A549 (cell line): ENCODE results near the gene TTC28. TPM values are rescaled to one million over a fixed set of nuclear protein-coding genes. Genes with fewer than 3 reads are reported as not detected.

Experiments used
- ATAC-seq, 2 experiments: fragments of 200-7000 bp in 1 of 2; fragments of >200 bp in 1 of 2; cut with Nextera tagmentation in 1 of 2; cut with Tn5 transposase in 1 of 2; 3 replicates each; pipeline versions ENCODE4 v1.8.0 to v1.9.1; 2018 to 2020; ENCODE audit warnings: mild to moderate bottlenecking in 1 of 2, moderate library complexity in 1 of 2
- CTCF ChIA-PET: fragments of 300-600 bp; sonication (Branson Sonifier 250); formaldehyde crosslinking; extraction: SDS; loops from one replicate; lab custom pipeline; 2021; ENCODE audit warnings: antibody characterized with exemption, inconsistent platforms; lab: Yijun Ruan, JAX
- POLR2A ChIA-PET: fragments of 350-600 bp; formaldehyde crosslinking; extraction: SDS; loops from one replicate; lab custom pipeline; 2021; ENCODE audit warnings: antibody characterized with exemption, inconsistent platforms; lab: Yijun Ruan, JAX
- DNase-seq, 2 experiments: peaks; one replicate each; pipeline versions ENCODE4 v3.0.0 to v3.0.0-alpha.2; 2011 to 2016; ENCODE audit warnings: low read depth in 1 of 2, low spot score in 1 of 2
- FAIRE-seq: peaks from 2 replicates; lab custom pipeline; 2011; peaks lifted over from hg19 to GRCh38; lab: Jason Lieb, UNC
- H3K27ac ChIP-seq, 2 experiments: fragments of >200 bp; sonication (Bioruptor Twin); formaldehyde crosslinking; 3 replicates each; pipeline ENCODE4 v1.5.1; 2016 to 2017
- H3K4me1 ChIP-seq: fragments of >200 bp; sonication (Bioruptor Twin); formaldehyde crosslinking; 3 replicates; pipeline ENCODE4 v1.6.1; 2016
- H3K4me2 ChIP-seq: fragments of >200 bp; sonication (Bioruptor Twin); formaldehyde crosslinking; 3 replicates; pipeline ENCODE4 v1.6.1; 2016
- H3K4me3 ChIP-seq: fragments of >200 bp; sonication (Bioruptor Twin); formaldehyde crosslinking; 3 replicates; pipeline ENCODE4 v1.5.1; 2016
- H3K9me3 ChIP-seq: fragments of >200 bp; sonication (Bioruptor Twin); formaldehyde crosslinking; 3 replicates; pipeline ENCODE4 v1.6.1; 2016
- CEBPB ChIP-seq, 2 experiments: fragments of >200 bp in 1 of 2; sonication (Bioruptor Twin) in 1 of 2; formaldehyde crosslinking in 1 of 2; IDR thresholded peaks; 2 replicates each; pipeline ENCODE4 v1.6.1; 2012 to 2016
- CHD2 ChIP-seq: fragments of 150-350 bp; IDR thresholded peaks from 2 replicates; pipeline ENCODE4 v1.6.1; 2014; ENCODE audit warnings: low read length; ENCODE audit not compliant: partially characterized antibody
- EHF ChIP-seq: fragments of 250-450 bp; sonication (Bioruptor Pico); IDR thresholded peaks from 2 replicates; pipeline ENCODE4 v1.5.0; 2020; ENCODE audit warnings: mild to moderate bottlenecking
- EP300 ChIP-seq, 2 experiments: fragments of >200 bp; sonication (Bioruptor Twin); formaldehyde crosslinking; IDR thresholded peaks; 2 replicates in 1 of 2; 3 replicates in 1 of 2; pipeline ENCODE4 v1.6.1; 2016 to 2017
- ESRRA ChIP-seq: fragments of 150-350 bp; IDR thresholded peaks from 2 replicates; pipeline ENCODE4 v1.6.1; 2014; ENCODE audit warnings: mild to moderate bottlenecking, low read length, borderline replicate concordance
- FOSB ChIP-seq: fragments of 250-450 bp; sonication (Bioruptor Pico); IDR thresholded peaks from 2 replicates; pipeline ENCODE4 v1.5.0; 2020; ENCODE audit warnings: mild to moderate bottlenecking, moderate library complexity
- HOXB13 ChIP-seq: fragments of 250-450 bp; sonication (Bioruptor Pico); IDR thresholded peaks from 2 replicates; pipeline ENCODE4 v1.5.0; 2020; ENCODE audit warnings: low read depth, mild to moderate bottlenecking, moderate library complexity
- JUN ChIP-seq, 2 experiments: fragments of >200 bp; sonication (Bioruptor Twin); formaldehyde crosslinking; IDR thresholded peaks; 2 replicates in 1 of 2; 3 replicates in 1 of 2; pipeline ENCODE4 v1.6.1; 2016 to 2017
- JUNB ChIP-seq: fragments of >200 bp; sonication (Bioruptor Twin); formaldehyde crosslinking; IDR thresholded peaks from 2 replicates; pipeline ENCODE4 v1.6.1; 2016
- KDM1A ChIP-seq: fragments of 200-600 bp; sonication (generic); IDR thresholded peaks from 2 replicates; pipeline ENCODE4 v1.6.1; 2016; ENCODE audit warnings: low read depth, mild to moderate bottlenecking
- KDM5A ChIP-seq: fragments of 200-600 bp; sonication (generic); IDR thresholded peaks from 2 replicates; pipeline ENCODE4 v1.6.1; 2016; ENCODE audit warnings: antibody characterized with exemption, mild to moderate bottlenecking
- MAZ ChIP-seq: fragments of 150-350 bp; IDR thresholded peaks from 2 replicates; pipeline ENCODE4 v1.6.1; 2014; ENCODE audit warnings: antibody characterized with exemption, low read depth, low read length, borderline replicate concordance
- MYC ChIP-seq: IDR thresholded peaks from 2 replicates; pipeline ENCODE4 v1.6.1; 2012; ENCODE audit warnings: mild to moderate bottlenecking, inconsistent platforms, low read length, improper control_type of control experiment, borderline replicate concordance
- NR3C1 ChIP-seq: fragments of >200 bp; sonication (Bioruptor Twin); formaldehyde crosslinking; IDR thresholded peaks from 3 replicates; pipeline ENCODE4 v1.6.1; 2017
- POLR2AphosphoS2 ChIP-seq: conservative IDR thresholded peaks from 2 replicates; pipeline ENCODE4 v1.6.1; 2012; ENCODE audit warnings: low read length, improper control_type of control experiment, inconsistent platforms
- RCOR1 ChIP-seq: fragments of 150-350 bp; IDR thresholded peaks from 2 replicates; pipeline ENCODE4 v1.6.1; 2014; ENCODE audit warnings: antibody characterized with exemption, low read length, low read depth
- RFX5 ChIP-seq: fragments of 450-650 bp; IDR thresholded peaks from 2 replicates; pipeline ENCODE4 v1.7.1; 2014; ENCODE audit warnings: antibody characterized with exemption, mild to moderate bottlenecking, moderate library complexity
- RNF2 ChIP-seq: fragments of 200-600 bp; sonication (generic); IDR thresholded peaks from 2 replicates; pipeline ENCODE4 v1.6.1; 2016; ENCODE audit warnings: low read depth, mild to moderate bottlenecking, antibody characterized with exemption, moderate library complexity, borderline replicate concordance
- SMC3 ChIP-seq: fragments of >200 bp; sonication (Bioruptor Twin); formaldehyde crosslinking; IDR thresholded peaks from 3 replicates; pipeline ENCODE4 v1.6.1; 2018; ENCODE audit warnings: inconsistent platforms
- TFCP2L1 ChIP-seq: fragments of 250-450 bp; sonication (Bioruptor Pico); IDR thresholded peaks from 2 replicates; pipeline ENCODE4 v1.5.0; 2021; ENCODE audit warnings: mild to moderate bottlenecking
- TP53 ChIP-seq: fragments of 250-450 bp; sonication (Bioruptor Pico); IDR thresholded peaks from 2 replicates; pipeline ENCODE4 v1.5.0; 2021; ENCODE audit warnings: mild to moderate bottlenecking, moderate library complexity
- ZFP36 ChIP-seq: fragments of 450-650 bp; IDR thresholded peaks from 2 replicates; pipeline ENCODE4 v1.6.1; 2014; ENCODE audit warnings: borderline replicate concordance; ENCODE audit not compliant: partially characterized antibody
- WGBS: methylation state at CpG from one replicate; pipeline ENCODE4 v1.1.6; 2017; ENCODE audit errors: missing lambda C conversion rate; 5-methylcytosine and 5-hydroxymethylcytosine counted together
- polyA plus RNA-seq, 4 experiments: library from polyadenylated mRNA; depleted of rRNA in 3 of 4; stranded (reverse); fragments of >200 nt; fragmentation: RNase III in 1 of 4; extraction: RNeasy Plus Mini Kit Qiagen cat#74134 plus additional on column Dnase treatment in 1 of 4; gene quantifications; 2 replicates in 3 of 4; 3 replicates in 1 of 4; pipeline ENCODE4 v1.2.3, GENCODE V29; 2011 to 2017
- TF ChIP-seq, protein P1 (sequence below): IDR thresholded peaks from 2 replicates; pipeline ENCODE4 v1.6.1; 2012; ENCODE audit warnings: low read depth, borderline replicate concordance
- TF ChIP-seq, protein P2 (sequence below): fragments of 450-650 bp; IDR thresholded peaks from 2 replicates; pipeline ENCODE4 v1.6.1; 2014; ENCODE audit warnings: antibody characterized with exemption
- TF ChIP-seq, protein P3 (sequence below): fragments of 250-450 bp; sonication (Bioruptor Pico); IDR thresholded peaks from 2 replicates; pipeline ENCODE4 v1.5.0; 2020; ENCODE audit warnings: low read depth, mild to moderate bottlenecking, moderate library complexity
- TF ChIP-seq, protein P4 (sequence below): fragments of 150-350 bp; IDR thresholded peaks from 2 replicates; pipeline ENCODE4 v1.6.1; 2014; ENCODE audit warnings: low read depth, mild to moderate bottlenecking, low read length

TTC28 gene
- polyA plus RNA-seq, 2 of the 4 experiments (the other 2 are of a cell fraction): 2.6 to 3.8 TPM

DNA sequence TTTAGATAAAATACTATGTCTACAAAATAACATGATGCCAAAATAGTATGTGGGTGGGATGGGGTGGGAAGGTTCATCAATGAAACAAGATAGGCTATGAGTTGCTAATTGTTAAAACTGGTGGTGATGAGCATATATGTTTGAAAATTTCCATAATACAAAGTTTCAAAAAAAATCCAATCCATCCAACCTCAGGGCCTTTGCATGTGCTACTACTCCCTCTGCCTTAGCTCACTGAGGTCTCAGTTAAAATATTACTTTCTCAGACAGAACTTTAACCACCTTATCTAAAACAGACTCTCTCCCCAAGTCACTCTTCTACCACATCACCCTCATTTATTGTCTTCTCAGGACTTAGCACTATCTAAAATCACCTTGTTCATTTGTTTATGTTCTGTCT, 201.1 kb downstream of the TTC28 start:
- CTCF ChIA-PET: no interaction called here
- Histone ChIP-seq H3K9me3 (no peaks in the 10 kb centered on the region), H3K4me1 (no peaks in the 10 kb centered on the region)
- no peak for TF ChIP-seq RNF2
- TF ChIP-seq, protein P1, sequence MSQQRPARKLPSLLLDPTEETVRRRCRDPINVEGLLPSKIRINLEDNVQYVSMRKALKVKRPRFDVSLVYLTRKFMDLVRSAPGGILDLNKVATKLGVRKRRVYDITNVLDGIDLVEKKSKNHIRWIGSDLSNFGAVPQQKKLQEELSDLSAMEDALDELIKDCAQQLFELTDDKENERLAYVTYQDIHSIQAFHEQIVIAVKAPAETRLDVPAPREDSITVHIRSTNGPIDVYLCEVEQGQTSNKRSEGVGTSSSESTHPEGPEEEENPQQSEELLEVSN: no peak
- no peak for TF ChIP-seq EHF
- TF ChIP-seq KDM1A: no peak
- no peak for TF ChIP-seq MYC
- TF ChIP-seq RCOR1: no peak
- TF ChIP-seq CHD2: no peak
- TF ChIP-seq NR3C1: no peak
- TF ChIP-seq, protein P2, sequence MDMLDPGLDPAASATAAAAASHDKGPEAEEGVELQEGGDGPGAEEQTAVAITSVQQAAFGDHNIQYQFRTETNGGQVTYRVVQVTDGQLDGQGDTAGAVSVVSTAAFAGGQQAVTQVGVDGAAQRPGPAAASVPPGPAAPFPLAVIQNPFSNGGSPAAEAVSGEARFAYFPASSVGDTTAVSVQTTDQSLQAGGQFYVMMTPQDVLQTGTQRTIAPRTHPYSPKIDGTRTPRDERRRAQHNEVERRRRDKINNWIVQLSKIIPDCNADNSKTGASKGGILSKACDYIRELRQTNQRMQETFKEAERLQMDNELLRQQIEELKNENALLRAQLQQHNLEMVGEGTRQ: no peak
- TF ChIP-seq JUN (IDR thresholded peaks at IDR 0.05): no peak
- TF ChIP-seq TP53 (CRISPR knock-in tag): no peak
- no peak for TF ChIP-seq MAZ
- no peak for TF ChIP-seq JUNB
- no peak for TF ChIP-seq ESRRA
- TF ChIP-seq, all 56 proteins: peak for 0
- DNase-seq (no peak), ATAC-seq (no peak), FAIRE-seq (no peak)
- H3K4me3 ChIP-seq: no peak overlapping the region
- POLR2A ChIA-PET: no interaction called here
- H3K27ac ChIP-seq: no peak overlapping the region
- no peak overlapping the region for H3K4me2 ChIP-seq

DNA sequence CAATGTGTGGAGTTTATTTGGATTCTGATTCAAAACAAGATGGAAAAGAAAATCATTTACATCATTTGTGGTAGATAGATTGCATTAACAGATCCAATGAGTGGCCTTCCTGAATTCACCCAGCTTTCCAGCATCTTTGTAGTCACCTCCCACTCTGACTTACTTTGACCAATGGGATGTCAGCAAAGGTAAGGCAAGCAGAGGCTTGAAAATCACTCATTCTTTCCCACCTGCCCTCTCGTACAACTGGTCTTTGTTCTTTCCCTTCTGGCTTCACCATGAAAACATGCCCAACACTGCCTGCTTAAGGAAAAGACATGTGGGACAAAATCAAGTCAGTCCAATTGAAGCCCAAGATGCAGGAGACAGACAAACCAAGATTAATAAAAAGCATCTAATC, 202.1 kb downstream of the TTC28 start:
- ChIA-PET POLR2A (no interaction called here), CTCF (no interaction called here)
- no peak overlapping the region for H3K4me2 ChIP-seq
- H3K27ac ChIP-seq: no peak overlapping the region
- TF ChIP-seq RFX5 (no peak), FOSB (CRISPR knock-in tag) (no peak)
- no peak for DNase-seq
- no peaks in the 10 kb centered on the region for H3K9me3 ChIP-seq
- no peak for ATAC-seq
- no peaks in the 10 kb centered on the region for H3K4me1 ChIP-seq
- H3K4me3 ChIP-seq: no peak overlapping the region
- WGBS: 73% methylated on average over 1 of the region's 1 CpG
- no peak for FAIRE-seq

DNA sequence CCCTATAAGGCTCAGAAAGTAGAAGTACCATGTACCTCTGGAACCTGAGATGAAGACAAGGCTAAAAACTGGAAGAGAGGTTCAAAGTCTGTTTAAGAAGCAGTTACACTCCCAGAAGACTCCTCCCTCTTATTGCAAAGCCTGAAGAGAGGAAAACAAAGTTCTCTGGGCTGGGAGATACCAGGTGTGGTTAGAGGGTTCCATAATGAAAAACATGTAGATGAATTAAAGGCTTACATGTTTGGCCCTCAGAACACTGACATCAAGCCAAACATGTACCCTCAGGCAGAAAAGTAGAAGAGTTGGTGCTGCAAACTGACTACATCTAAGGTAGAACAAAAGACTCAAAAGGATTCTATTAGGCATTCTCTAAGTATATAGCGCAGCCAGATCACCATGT, 205.3 kb downstream of the TTC28 start:
- Histone ChIP-seq H3K4me1 (no peaks in the 10 kb centered on the region), H3K27ac (no peak overlapping the region), H3K4me3 (no peak overlapping the region), H3K4me2 (no peak overlapping the region), H3K9me3 (no peaks in the 10 kb centered on the region)
- 100% methylated on average over 1 of the region's 1 CpG for WGBS
- FAIRE-seq (no peak), DNase-seq (no peak), ATAC-seq (no peak)
- POLR2A ChIA-PET: no interaction called here
- CTCF ChIA-PET: no interaction called here
- TF ChIP-seq FOSB (CRISPR knock-in tag) (no peak), TP53 (CRISPR knock-in tag) (no peak), RNF2 (no peak), CEBPB (IDR thresholded peaks at IDR 0.05) (no peak), HOXB13 (CRISPR knock-in tag) (no peak), RFX5 (no peak), MYC (no peak), TFCP2L1 (CRISPR knock-in tag) (no peak), KDM1A (no peak), JUNB (no peak), ZFP36 (no peak), KDM5A (no peak), POLR2AphosphoS2 (no peak), EP300 (IDR thresholded peaks at IDR 0.05) (no peak), SMC3 (no peak)
- TF ChIP-seq, protein P3, sequence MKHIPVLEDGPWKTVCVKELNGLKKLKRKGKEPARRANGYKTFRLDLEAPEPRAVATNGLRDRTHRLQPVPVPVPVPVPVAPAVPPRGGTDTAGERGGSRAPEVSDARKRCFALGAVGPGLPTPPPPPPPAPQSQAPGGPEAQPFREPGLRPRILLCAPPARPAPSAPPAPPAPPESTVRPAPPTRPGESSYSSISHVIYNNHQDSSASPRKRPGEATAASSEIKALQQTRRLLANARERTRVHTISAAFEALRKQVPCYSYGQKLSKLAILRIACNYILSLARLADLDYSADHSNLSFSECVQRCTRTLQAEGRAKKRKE (CRISPR knock-in tag): no peak
- TF ChIP-seq, protein P2: no peak
- TF ChIP-seq, protein P1: no peak
- TF ChIP-seq, protein P4, sequence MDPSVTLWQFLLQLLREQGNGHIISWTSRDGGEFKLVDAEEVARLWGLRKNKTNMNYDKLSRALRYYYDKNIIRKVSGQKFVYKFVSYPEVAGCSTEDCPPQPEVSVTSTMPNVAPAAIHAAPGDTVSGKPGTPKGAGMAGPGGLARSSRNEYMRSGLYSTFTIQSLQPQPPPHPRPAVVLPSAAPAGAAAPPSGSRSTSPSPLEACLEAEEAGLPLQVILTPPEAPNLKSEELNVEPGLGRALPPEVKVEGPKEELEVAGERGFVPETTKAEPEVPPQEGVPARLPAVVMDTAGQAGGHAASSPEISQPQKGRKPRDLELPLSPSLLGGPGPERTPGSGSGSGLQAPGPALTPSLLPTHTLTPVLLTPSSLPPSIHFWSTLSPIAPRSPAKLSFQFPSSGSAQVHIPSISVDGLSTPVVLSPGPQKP: no peak
